Endodermal cell (in vitro differentiated cells): ENCODE measurements around the gene UPK1B. TPM values are rescaled to one million over a fixed set of nuclear protein-coding genes. Genes with fewer than 3 reads are reported as not detected.
"Not testable (repeated sequence)": the region's sequence is repeated elsewhere in the genome, so short reads cannot be mapped to it uniquely, and the experiment has no call there.

Experiments used
- DNase-seq: peaks from one replicate; pipeline ENCODE4 v3.0.0-alpha.2; 2017
- H3K27ac ChIP-seq: 2 replicates; pipeline ENCODE4 v1.5.1; 2013; ENCODE audit warnings: mild to moderate bottlenecking, low read depth, low read length, moderate library complexity
- H3K27me3 ChIP-seq: 2 replicates; pipeline ENCODE4 v1.6.1; 2013; ENCODE audit warnings: mild to moderate bottlenecking, low read length, moderate library complexity; ENCODE audit not compliant: insufficient read depth, control insufficient read depth, poor library complexity, severe bottlenecking
- H3K36me3 ChIP-seq: 2 replicates; pipeline ENCODE4 v1.7.0; 2013; ENCODE audit warnings: mild to moderate bottlenecking, low read length, moderate library complexity; ENCODE audit not compliant: control insufficient read depth, insufficient read depth
- H3K4me1 ChIP-seq: one replicate; pipeline ENCODE4 v1.7.0; 2013; ENCODE audit warnings: low read length; ENCODE audit not compliant: control insufficient read depth, insufficient read depth
- H3K4me3 ChIP-seq: 2 replicates; pipeline ENCODE4 v1.5.1; 2013; ENCODE audit warnings: mild to moderate bottlenecking, low read length, moderate library complexity
- H3K9ac ChIP-seq: 2 replicates; pipeline ENCODE4 v1.6.1; 2013; ENCODE audit warnings: mild to moderate bottlenecking, low read length, moderate library complexity; ENCODE audit not compliant: poor library complexity, severe bottlenecking; ENCODE audit errors: extremely low read depth
- H3K9me3 ChIP-seq: 2 replicates; pipeline ENCODE4 v1.6.1; 2013; ENCODE audit warnings: mild to moderate bottlenecking, low read length, moderate library complexity; ENCODE audit not compliant: control insufficient read depth
- H3K27ac Mint-ChIP-seq: 2 replicates; pipeline ENCODE4 v1.8.0; 2020; ENCODE audit warnings: mixed read lengths
- H3K27me3 Mint-ChIP-seq: 2 replicates; pipeline ENCODE4 v1.8.0; 2021; ENCODE audit warnings: mild to moderate bottlenecking, mixed read lengths; ENCODE audit not compliant: insufficient read depth
- H3K36me3 Mint-ChIP-seq: 2 replicates; pipeline ENCODE4 v1.8.0; 2020; ENCODE audit warnings: low read depth, mixed read lengths
- H3K4me1 Mint-ChIP-seq: 2 replicates; pipeline ENCODE4 v1.8.0; 2020; ENCODE audit warnings: mixed read lengths
- H3K4me3 Mint-ChIP-seq: 2 replicates; pipeline ENCODE4 v1.8.0; 2020; ENCODE audit warnings: mild to moderate bottlenecking, moderate library complexity, mixed read lengths
- H3K9me3 Mint-ChIP-seq: 2 replicates; pipeline ENCODE4 v1.8.0; 2020; ENCODE audit warnings: mild to moderate bottlenecking, mixed read lengths
- CTCF ChIP-seq: fragments of 200-600 bp; sonication (generic); conservative IDR thresholded peaks from 2 replicates; pipeline ENCODE4 v1.5.0; 2021; ENCODE audit warnings: antibody characterized with exemption, mild to moderate bottlenecking
- WGBS, 2 experiments: methylation state at CpG; one replicate each; pipeline versions ENCODE4 v1.1.5 to v1.1.7; 2013; ENCODE audit warnings: missing lambda C conversion rate in 2 of 2, mixed read lengths in 1 of 2; ENCODE audit not compliant: insufficient coverage in 1 of 2, insufficient read length in 1 of 2; 5-methylcytosine and 5-hydroxymethylcytosine counted together
- total RNA-seq, 2 donors: library from RNA; stranded (reverse); fragmentation: NEBNext Ultra II Directional in 1 of 2; extraction: Animal tissue kit (Norgen Biotek cat#: 25700) in 1 of 2; gene quantifications; 2 replicates in 1 of 2; 3 replicates in 1 of 2; pipeline ENCODE4 v1.2.1, GENCODE V29; 2021

The UPK1B gene
- total RNA-seq, 2 donors from 2014 or later = 4.9 to 11.3 TPM

DNA sequence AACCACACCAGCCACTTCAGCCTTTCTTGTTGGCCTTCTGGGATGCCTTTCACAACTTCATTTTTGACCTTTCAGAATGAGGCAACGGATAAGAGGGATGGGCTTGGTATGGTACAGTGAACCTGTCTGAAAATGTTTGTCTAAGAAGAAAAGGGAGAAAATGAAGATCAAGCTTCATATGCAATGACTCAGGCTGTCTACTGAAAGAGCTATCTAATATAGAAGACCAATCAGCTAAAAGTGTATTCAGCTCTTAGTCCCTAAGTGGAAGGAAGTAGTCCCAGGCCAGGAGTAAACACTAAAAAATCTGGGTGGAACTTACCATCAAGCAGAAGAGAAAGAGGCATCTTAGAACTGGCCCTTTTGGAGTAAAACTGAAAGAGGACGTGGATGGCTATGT lies 12.2 kb upstream of the UPK1B start:
- peaks cover 24% of the 10 kb centered on the region for H3K9me3 ChIP-seq
- H3K36me3 Mint-ChIP-seq = peaks cover 35% of the 10 kb centered on the region
- H3K27me3 ChIP-seq = no peaks in the 10 kb centered on the region
- DNase-seq = no peak
- H3K27ac ChIP-seq = no peak overlapping the region
- no peaks in the 10 kb centered on the region for H3K4me1 ChIP-seq
- H3K36me3 ChIP-seq = no peaks in the 10 kb centered on the region
- H3K27ac Mint-ChIP-seq = no peak overlapping the region
- H3K4me1 Mint-ChIP-seq = no peaks in the 10 kb centered on the region
- no peaks in the 10 kb centered on the region for H3K27me3 Mint-ChIP-seq
- 80 to 84% methylated on average over 1 to 2 of the region's 2 CpGs for WGBS, 2 experiments
- no peak overlapping the region for H3K4me3 ChIP-seq
- no peak for TF ChIP-seq CTCF
- no peak overlapping the region for H3K9ac ChIP-seq
- H3K4me3 Mint-ChIP-seq = no peak overlapping the region
- peaks cover 45% of the 10 kb centered on the region for H3K9me3 Mint-ChIP-seq

GRCh38 chr3:119164745-119165144 lies 8.7 kb upstream of the UPK1B start:
- H3K4me3 Mint-ChIP-seq, H3K27me3 ChIP-seq, DNase-seq, H3K4me3 ChIP-seq, H3K27me3 Mint-ChIP-seq, H3K4me1 ChIP-seq, H3K4me1 Mint-ChIP-seq, H3K9ac ChIP-seq, H3K27ac ChIP-seq, H3K27ac Mint-ChIP-seq, H3K36me3 ChIP-seq: not testable (repeated sequence)
- Mint-ChIP-seq H3K9me3 (peaks cover 53% of the 10 kb centered on the region), H3K36me3 (peaks cover 30% of the 10 kb centered on the region)
- 89 to 100% methylated on average over 3 to 8 of the region's 9 CpGs for WGBS, 2 experiments
- H3K9me3 ChIP-seq = peaks cover 24% of the 10 kb centered on the region

GRCh38 chr3:119170821-119171220 lies 2.6 kb upstream of the UPK1B start:
- no peak overlapping the region for H3K27ac Mint-ChIP-seq
- DNase-seq = no peak
- H3K4me3 Mint-ChIP-seq = no peak overlapping the region
- no peaks in the 10 kb centered on the region for H3K27me3 ChIP-seq
- WGBS, 2 experiments = 75 to 91% methylated on average over 1 to 3 of the region's 3 CpGs
- no peaks in the 10 kb centered on the region for H3K27me3 Mint-ChIP-seq
- no peak for TF ChIP-seq CTCF
- no peak overlapping the region for H3K9ac ChIP-seq
- no peaks in the 10 kb centered on the region for H3K36me3 ChIP-seq
- no peaks in the 10 kb centered on the region for H3K4me1 ChIP-seq
- no peaks in the 10 kb centered on the region for H3K9me3 ChIP-seq
- no peak overlapping the region for H3K27ac ChIP-seq
- peaks cover 7% of the 10 kb centered on the region for H3K36me3 Mint-ChIP-seq
- H3K4me3 ChIP-seq = no peak overlapping the region
- peaks cover 13% of the 10 kb centered on the region for H3K4me1 Mint-ChIP-seq
- peaks cover 22% of the 10 kb centered on the region for H3K9me3 Mint-ChIP-seq
